ENCODE results near the gene COL5A1.

GRCh38 chr9:134827993-134828392 is 186.4 kb downstream of the COL5A1 start:
- TF ChIP-seq CTCF (IDR thresholded peaks at IDR 0.05; ENCODE audit: low read depth, low read length) = no peak
- TF ChIP-seq EZH2phosphoT487 (IDR thresholded peaks at IDR 0.05; ENCODE audit: low read depth) = no peak
